Natural killer cell treated with Interleukin-12 subunit alpha and Interleukin-12 subunit beta and Interleukin-15 and Interleukin-18, amount 100 ng/mL, for 72 hours (primary cell): Measurements from ENCODE around the gene KCNQ5. TPM values are rescaled to one million over a fixed set of nuclear protein-coding genes. Genes with fewer than 3 reads are reported as not detected.
A peak's percentile ranks its signal among the peaks of the same experiment; 100 is the strongest.

ENCODE experiments used
- ATAC-seq, 2 donors: fragments of 150-1000 bp; cut with Tn5 transposase in 1 of 2; sonication (Bioruptor Pico), chemical (Tn5 transposase) in 1 of 2; 2 replicates each; pipeline ENCODE4 v1.10.0; 2021
- DNase-seq: peaks from one replicate; pipeline ENCODE4 v3.0.0; 2022; ENCODE audit warnings: low spot score
- H3K27ac Mint-ChIP-seq, 2 donors: 1 replicate in 1 of 2; 2 replicates in 1 of 2; pipeline ENCODE4 v1.8.0; 2022; ENCODE audit warnings: mixed read lengths in 2 of 2, mild to moderate bottlenecking in 1 of 2, moderate library complexity in 1 of 2
- H3K27me3 Mint-ChIP-seq, 2 donors: 1 replicate in 1 of 2; 2 replicates in 1 of 2; pipeline ENCODE4 v1.8.0; 2022; ENCODE audit warnings: mixed read lengths in 2 of 2
- H3K36me3 Mint-ChIP-seq: one replicate; pipeline ENCODE4 v1.8.0; 2022; ENCODE audit warnings: mixed read lengths
- H3K4me1 Mint-ChIP-seq, 2 donors: 1 replicate in 1 of 2; 2 replicates in 1 of 2; pipeline ENCODE4 v1.8.0; 2022; ENCODE audit warnings: low read depth in 2 of 2, mixed read lengths in 2 of 2, mild to moderate bottlenecking in 1 of 2
- H3K4me3 Mint-ChIP-seq: one replicate; pipeline ENCODE4 v1.8.0; 2022; ENCODE audit warnings: mixed read lengths
- H3K9me3 Mint-ChIP-seq: 2 replicates; pipeline ENCODE4 v1.8.0; 2022; ENCODE audit warnings: mixed read lengths
- total RNA-seq, 2 donors: library from RNA; stranded (reverse); gene quantifications; one replicate each; pipeline ENCODE4 v1.2.3, GENCODE V29; 2022

KCNQ5 gene
- total RNA-seq, 2 donors from 2014 or later, result 3.8 to 13.3 TPM

GRCh38 chr6:72624557-72625160 is 2.8 kb downstream of the KCNQ5 start:
- H3K9me3 Mint-ChIP-seq, result no peaks in the 10 kb centered on the region
- H3K4me3 Mint-ChIP-seq, result no peak overlapping the region
- DNase-seq (no peak), ATAC-seq (no peak)
- H3K36me3 Mint-ChIP-seq, result no peaks in the 10 kb centered on the region
- no peaks in the 10 kb centered on the region for H3K27me3 Mint-ChIP-seq
- H3K4me1 Mint-ChIP-seq, result peaks cover 28 to 40% of the 10 kb centered on the region in 2 donors
- H3K27ac Mint-ChIP-seq, result no peak overlapping the region

- Mint-ChIP-seq H3K36me3 (no peaks in the 10 kb centered on the region), H3K4me3 (peak overlapping the region; percentile 1), H3K27me3 (no peaks in the 10 kb centered on the region), H3K27ac (no peak overlapping the region), H3K9me3 (no peaks in the 10 kb centered on the region), H3K4me1 (peaks cover 19 to 28% of the 10 kb centered on the region in 2 donors)
- ATAC-seq (no peak), DNase-seq (no peak)
These were observed 4.3 kb downstream of the KCNQ5 start for GRCh38 chr6:72626126-72626525.

- DNase-seq, result no peak
- Mint-ChIP-seq H3K4me3 (no peak overlapping the region), H3K27me3 (no peaks in the 10 kb centered on the region), H3K27ac (no peak overlapping the region), H3K9me3 (no peaks in the 10 kb centered on the region), H3K36me3 (no peaks in the 10 kb centered on the region), H3K4me1 (peaks cover 21 to 30% of the 10 kb centered on the region in 2 donors)
- no peak for ATAC-seq
These were observed 5.7 kb downstream of the KCNQ5 start for GRCh38 chr6:72627539-72627938.

GRCh38 chr6:72631480-72631879 is 9.6 kb downstream of the KCNQ5 start:
- ATAC-seq, result no peak
- Mint-ChIP-seq H3K4me3 (no peak overlapping the region), H3K36me3 (no peaks in the 10 kb centered on the region), H3K4me1 (peaks cover 9 to 10% of the 10 kb centered on the region in 2 donors), H3K27me3 (no peaks in the 10 kb centered on the region), H3K9me3 (no peaks in the 10 kb centered on the region), H3K27ac (no peak overlapping the region)
- DNase-seq, result no peak

GRCh38 chr6:72635636-72636035 is 13.8 kb downstream of the KCNQ5 start:
- ATAC-seq (no peak), DNase-seq (no peak)
- Mint-ChIP-seq H3K9me3 (no peaks in the 10 kb centered on the region), H3K36me3 (no peaks in the 10 kb centered on the region), H3K4me3 (no peak overlapping the region), H3K27ac (no peak overlapping the region), H3K27me3 (no peaks in the 10 kb centered on the region), H3K4me1 (peaks cover 9 to 19% of the 10 kb centered on the region in 2 donors)

- H3K4me1 Mint-ChIP-seq, result peaks cover 6 to 13% of the 10 kb centered on the region in 2 donors
- no peak for DNase-seq
- no peak overlapping the region for H3K27ac Mint-ChIP-seq
- no peaks in the 10 kb centered on the region for H3K36me3 Mint-ChIP-seq
- H3K9me3 Mint-ChIP-seq, result no peaks in the 10 kb centered on the region
- no peak overlapping the region for H3K4me3 Mint-ChIP-seq
- ATAC-seq, result no peak
- H3K27me3 Mint-ChIP-seq, result no peaks in the 10 kb centered on the region
These were observed 14.4 kb downstream of the KCNQ5 start for GRCh38 chr6:72636215-72636614.

GRCh38 chr6:72636786-72637185 is 14.9 kb downstream of the KCNQ5 start:
- ATAC-seq, result no peak
- no peaks in the 10 kb centered on the region for H3K36me3 Mint-ChIP-seq
- peaks cover 3 to 11% of the 10 kb centered on the region in 2 donors for H3K4me1 Mint-ChIP-seq
- H3K27ac Mint-ChIP-seq, result no peak overlapping the region
- H3K4me3 Mint-ChIP-seq, result no peak overlapping the region
- no peaks in the 10 kb centered on the region for H3K27me3 Mint-ChIP-seq
- H3K9me3 Mint-ChIP-seq, result no peaks in the 10 kb centered on the region
- DNase-seq, result no peak

- no peaks in the 10 kb centered on the region for H3K27me3 Mint-ChIP-seq
- no peaks in the 10 kb centered on the region for H3K36me3 Mint-ChIP-seq
- DNase-seq (no peak), ATAC-seq (no peak)
- H3K4me1 Mint-ChIP-seq, result peaks cover 3 to 11% of the 10 kb centered on the region in 2 donors
- no peak overlapping the region for H3K4me3 Mint-ChIP-seq
- no peak overlapping the region for H3K27ac Mint-ChIP-seq
- H3K9me3 Mint-ChIP-seq, result no peaks in the 10 kb centered on the region
These were observed 18.2 kb downstream of the KCNQ5 start for GRCh38 chr6:72639920-72640614.

GRCh38 chr6:72640615-72640930 is 18.7 kb downstream of the KCNQ5 start:
- DNase-seq, result no peak
- Mint-ChIP-seq H3K36me3 (no peaks in the 10 kb centered on the region), H3K4me1 (peaks cover 3 to 11% of the 10 kb centered on the region in 2 donors), H3K9me3 (no peaks in the 10 kb centered on the region), H3K27me3 (no peaks in the 10 kb centered on the region), H3K4me3 (no peak overlapping the region), H3K27ac (no peak overlapping the region)
- ATAC-seq, result no peak

GRCh38 chr6:72642435-72642834 is 20.6 kb downstream of the KCNQ5 start:
- Mint-ChIP-seq H3K4me1 (peaks cover 6 to 15% of the 10 kb centered on the region in 2 donors), H3K27ac (no peak overlapping the region), H3K4me3 (no peak overlapping the region), H3K9me3 (no peaks in the 10 kb centered on the region), H3K36me3 (no peaks in the 10 kb centered on the region), H3K27me3 (no peaks in the 10 kb centered on the region)
- DNase-seq, result no peak
- ATAC-seq, result no peak

GRCh38 chr6:72643214-72643613 is 21.4 kb downstream of the KCNQ5 start:
- Mint-ChIP-seq H3K27me3 (no peaks in the 10 kb centered on the region), H3K36me3 (no peaks in the 10 kb centered on the region), H3K4me1 (peaks cover 6 to 15% of the 10 kb centered on the region in 2 donors), H3K27ac (no peak overlapping the region), H3K4me3 (no peak overlapping the region), H3K9me3 (no peaks in the 10 kb centered on the region)
- DNase-seq (no peak), ATAC-seq (no peak)

- Mint-ChIP-seq H3K4me1 (peaks cover 13 to 22% of the 10 kb centered on the region in 2 donors), H3K27me3 (peaks cover 0 to 2% of the 10 kb centered on the region in 2 donors), H3K27ac (no peak overlapping the region), H3K36me3 (no peaks in the 10 kb centered on the region), H3K9me3 (no peaks in the 10 kb centered on the region), H3K4me3 (no peak overlapping the region)
- no peak for DNase-seq
- no peak for ATAC-seq
These were observed 25.0 kb downstream of the KCNQ5 start for GRCh38 chr6:72646604-72647485.

GRCh38 chr6:72647489-72647888 is 25.6 kb downstream of the KCNQ5 start:
- Mint-ChIP-seq H3K27ac (no peak overlapping the region), H3K4me1 (peaks cover 13 to 22% of the 10 kb centered on the region in 2 donors), H3K36me3 (no peaks in the 10 kb centered on the region), H3K4me3 (no peak overlapping the region), H3K27me3 (peaks cover 0 to 2% of the 10 kb centered on the region in 2 donors), H3K9me3 (no peaks in the 10 kb centered on the region)
- DNase-seq (no peak), ATAC-seq (no peak)
